GM21390 (cell line): ENCODE results near the gene KCNIP3.

Source experiments
- ATAC-seq: cut with Tn5 transposase; IDR thresholded peaks from one replicate; pipeline ENCODE4 v1.9.1; 2021; ENCODE audit not compliant: unreplicated experiment

Gene KCNIP3

GRCh38 chr2:95312543-95313201 lies 15.5 kb downstream of the KCNIP3 start:
- no peak for ATAC-seq

- no peak for ATAC-seq
Observed at GRCh38 chr2:95313296-95314131, 16.4 kb downstream of the KCNIP3 start.

GRCh38 chr2:95314598-95314963 lies 17.4 kb downstream of the KCNIP3 start:
- no peak for ATAC-seq

GRCh38 chr2:95314964-95315611 lies 17.9 kb downstream of the KCNIP3 start:
- no peak for ATAC-seq

- no peak for ATAC-seq
Observed at GRCh38 chr2:95315801-95316411, 18.8 kb downstream of the KCNIP3 start.

GRCh38 chr2:95316466-95317122 lies 19.4 kb downstream of the KCNIP3 start:
- ATAC-seq: no peak

GRCh38 chr2:95317123-95317500 lies 20.0 kb downstream of the KCNIP3 start:
- ATAC-seq: no peak

GRCh38 chr2:95317665-95318425 lies 20.7 kb downstream of the KCNIP3 start:
- no peak for ATAC-seq

GRCh38 chr2:95318431-95319220 lies 21.5 kb downstream of the KCNIP3 start:
- no peak for ATAC-seq

- no peak for ATAC-seq
Observed at GRCh38 chr2:95319481-95320343, 22.6 kb downstream of the KCNIP3 start.

GRCh38 chr2:95320344-95320712 lies 23.2 kb downstream of the KCNIP3 start:
- no peak for ATAC-seq

- ATAC-seq: no peak
Observed at GRCh38 chr2:95320986-95321767, 24.0 kb downstream of the KCNIP3 start.

GRCh38 chr2:95323347-95324155 lies 26.4 kb downstream of the KCNIP3 start:
- no peak for ATAC-seq

GRCh38 chr2:95325026-95325425 lies 27.9 kb downstream of the KCNIP3 start:
- ATAC-seq: no peak

GRCh38 chr2:95325590-95326432 lies 28.7 kb downstream of the KCNIP3 start:
- no peak for ATAC-seq

GRCh38 chr2:95326433-95327140 lies 29.4 kb downstream of the KCNIP3 start:
- ATAC-seq: no peak
